Spleen (tissue), 11 donors: ENCODE data around the gene BCAS4. TPM values are rescaled to one million over a fixed set of nuclear protein-coding genes. Genes with fewer than 3 reads are reported as not detected.

Source experiments
- DNase-seq: peaks from one replicate; pipeline ENCODE4 v3.0.0-alpha.2; 2020
- H3K27ac ChIP-seq, 8 donors: fragments of 200-600 bp; sonication (generic) in 7 of 8; 1 replicate in 4 of 8; 2 replicates in 4 of 8; pipeline versions ENCODE4 v1.5.0 to v1.8.0; 2016 to 2021; ENCODE audit warnings: inconsistent platforms in 4 of 8, mild to moderate bottlenecking in 4 of 8, moderate library complexity in 1 of 8
- H3K27me3 ChIP-seq, 7 donors: fragments of 200-600 bp; sonication (generic) in 6 of 7; replicated peaks in 1 of 7; 1 replicate in 4 of 7; 2 replicates in 3 of 7; pipeline versions ENCODE4 v1.5.0 to v1.8.0; 2016 to 2021; ENCODE audit warnings: inconsistent platforms in 3 of 7, mild to moderate bottlenecking in 1 of 7
- H3K36me3 ChIP-seq, 6 donors: fragments of 200-600 bp; sonication (generic) in 5 of 6; 1 replicate in 4 of 6; 2 replicates in 2 of 6; pipeline versions ENCODE4 v1.5.0 to v1.8.0; 2016 to 2021; ENCODE audit warnings: inconsistent platforms in 2 of 6
- H3K4me1 ChIP-seq, 6 donors: fragments of 200-600 bp; sonication (generic) in 5 of 6; 1 replicate in 3 of 6; 2 replicates in 3 of 6; pipeline versions ENCODE4 v1.5.0 to v1.8.0; 2016 to 2021; ENCODE audit warnings: inconsistent platforms in 3 of 6
- H3K4me3 ChIP-seq, 8 donors: fragments of 200-600 bp; sonication (generic) in 7 of 8; 1 replicate in 4 of 8; 2 replicates in 4 of 8; pipeline versions ENCODE4 v1.5.0 to v1.8.0; 2016 to 2021; ENCODE audit warnings: inconsistent platforms in 4 of 8, mild to moderate bottlenecking in 4 of 8, moderate library complexity in 2 of 8
- H3K9me3 ChIP-seq, 8 donors: fragments of 200-600 bp; sonication (generic) in 7 of 8; 1 replicate in 4 of 8; 2 replicates in 4 of 8; pipeline versions ENCODE4 v1.5.0 to v1.8.0; 2016 to 2021; ENCODE audit warnings: inconsistent platforms in 4 of 8
- CTCF ChIP-seq, 11 experiments: fragments of 200-600 bp in 7 of 11; fragments of 450-650 bp in 4 of 11; sonication (generic) in 4 of 11; IDR thresholded peaks in 8 of 11; conservative IDR thresholded peaks in 3 of 11; 1 replicate in 7 of 11; 2 replicates in 4 of 11; pipeline versions ENCODE4 v1.4.0 to v1.8.0; 2016 to 2021; ENCODE audit warnings: antibody characterized with exemption in 11 of 11, inconsistent platforms in 4 of 11, mild to moderate bottlenecking in 1 of 11
- POLR2A ChIP-seq, 3 donors: fragments of 450-650 bp; IDR thresholded peaks; one replicate each; pipeline ENCODE4 v1.5.1; 2017; ENCODE audit warnings: antibody characterized with exemption in 3 of 3, mild to moderate bottlenecking in 1 of 3
- POLR2AphosphoS5 ChIP-seq, 3 donors: sonication (generic); formaldehyde crosslinking; IDR thresholded peaks; one replicate each; pipeline ENCODE4 v1.5.1; 2017; ENCODE audit warnings: antibody characterized with exemption in 3 of 3
- WGBS, 5 donors: extraction: QIAGEN DNeasy Blood & Tissue Kit in 3 of 5; methylation state at CpG; one replicate each; pipeline versions ENCODE4 v1.1.5 to v1.1.7; 2013 to 2018; 5-methylcytosine and 5-hydroxymethylcytosine counted together
- intact Hi-C: fragments of 100-400 bp; cut with DNase I; formaldehyde crosslinking; loops from one replicate; pipeline ENCODE4 v1.15.0; 2023; ENCODE audit warnings: low total_unique reads
- polyA plus RNA-seq, 3 donors: library from polyadenylated mRNA; stranded (reverse); fragments of 200-250 nt; gene quantifications; one replicate each; pipeline ENCODE4 v1.2.1, GENCODE V29; 2013
- total RNA-seq, 7 donors: library from RNA; depleted of rRNA in 3 of 7; stranded (reverse); fragments of >200 nt in 3 of 7; fragmentation: NEBNext Ultra II Directional in 4 of 7; extraction: Animal tissue kit (Norgen Biotek cat#: 25700) in 4 of 7; gene quantifications; one replicate each; pipeline versions ENCODE4 v1.1.0 to v1.2.1, GENCODE V29; 2016 to 2021
- donor health status: healthy with polysubstance abuse.
- donor health status: DM: no; HTN: no; CAD: no; lungs with moderate emphysema.
- donor health status: DM: no; HTN: no; CAD: no.
- donor health status: Bipolar disorder and iron deficiency.
- donor health status: healthy.
- donor health status: DM: no; HTN: no; CAD: no.
- donor health status: DM: yes; HTN: yes; CAD: no.

Gene BCAS4
- total and polyA plus RNA-seq, 10 donors: 11.8 to 33.3 (median 19.7) TPM

DNA sequence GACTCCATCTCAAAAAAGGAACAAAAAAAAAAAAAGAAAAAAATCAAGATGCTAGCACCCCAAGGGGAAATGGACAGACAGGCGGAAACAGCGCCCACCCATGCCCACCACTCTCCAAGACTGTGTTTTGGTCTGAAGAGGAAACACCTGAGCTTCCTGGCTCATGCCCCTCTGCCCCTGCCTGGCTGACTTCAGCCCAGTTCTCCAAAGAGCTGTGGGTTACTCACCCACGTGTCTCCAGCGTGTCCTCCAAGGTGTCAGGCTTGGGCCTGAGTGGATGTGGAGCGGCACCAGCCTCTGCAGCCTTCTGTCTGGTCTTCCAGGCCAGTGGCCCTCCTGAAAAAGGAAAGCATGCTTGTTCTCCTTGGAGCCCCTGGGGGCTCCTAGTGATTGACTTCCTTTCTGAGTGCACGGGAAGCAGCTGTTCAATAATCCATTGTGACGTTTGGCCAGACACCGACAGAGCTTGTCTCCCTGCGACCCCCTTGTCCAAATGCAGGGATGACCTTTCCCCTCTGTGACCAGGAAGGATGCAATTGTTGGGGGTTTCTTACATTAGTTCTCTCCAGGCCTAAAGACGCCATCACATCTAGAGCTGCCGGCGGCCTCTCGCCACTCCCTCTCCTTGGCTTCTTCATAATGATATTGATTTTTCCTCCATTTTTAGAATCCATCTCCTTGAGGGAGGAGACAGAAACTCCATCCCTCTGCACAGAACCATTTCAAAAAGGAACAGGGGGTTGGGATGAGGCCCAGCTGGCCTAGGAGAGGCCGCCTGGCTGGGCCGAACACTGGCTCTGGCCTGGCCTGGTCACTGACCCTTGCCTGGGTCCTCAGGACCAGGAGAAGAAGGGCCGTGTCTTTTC, 77.9 kb downstream of the BCAS4 start:
- TF ChIP-seq POLR2AphosphoS5 (IDR thresholded peaks at IDR 0.05): no peak
- no peak for TF ChIP-seq POLR2A (IDR thresholded peaks at IDR 0.05)
- TF ChIP-seq CTCF (IDR thresholded peaks at IDR 0.05 in 8 of 11, conservative IDR thresholded peaks at IDR 0.05 in 3 of 11): no peak
- peaks cover 0 to 24% (median 0%) of the 10 kb centered on the region in 6 donors for H3K4me1 ChIP-seq
- intact Hi-C loops: no loop called here
- H3K27ac ChIP-seq: peak overlapping the region in 1 of 8 donors; percentile 5
- WGBS, 5 donors: 59 to 69% (median 63%) methylated on average over 16 of the region's 16 CpGs
- no peaks in the 10 kb centered on the region for H3K9me3 ChIP-seq
- DNase-seq: peak; percentile 75
- H3K36me3 ChIP-seq: peaks cover 0 to 35% (median 16%) of the 10 kb centered on the region in 6 donors
- no peaks in the 10 kb centered on the region for H3K27me3 ChIP-seq
- H3K4me3 ChIP-seq: no peak overlapping the region

GRCh38 chr20:50873585-50873984, 78.7 kb downstream of the BCAS4 start:
- H3K27me3 ChIP-seq: no peaks in the 10 kb centered on the region
- peaks cover 0 to 36% (median 16%) of the 10 kb centered on the region in 6 donors for H3K36me3 ChIP-seq
- H3K4me3 ChIP-seq: no peak overlapping the region
- H3K27ac ChIP-seq: no peak overlapping the region
- H3K4me1 ChIP-seq: peaks cover 0 to 24% (median 0%) of the 10 kb centered on the region in 6 donors
- WGBS, 5 donors: 87 to 96% (median 92%) methylated on average over 10 of the region's 10 CpGs
- no peaks in the 10 kb centered on the region for H3K9me3 ChIP-seq
- DNase-seq: peak; percentile 49
- TF ChIP-seq POLR2A (IDR thresholded peaks at IDR 0.05): no peak
- no peak for TF ChIP-seq POLR2AphosphoS5 (IDR thresholded peaks at IDR 0.05)
- no peak for TF ChIP-seq CTCF (IDR thresholded peaks at IDR 0.05 in 8 of 11, conservative IDR thresholded peaks at IDR 0.05 in 3 of 11)
- intact Hi-C loops: no loop called here

DNA sequence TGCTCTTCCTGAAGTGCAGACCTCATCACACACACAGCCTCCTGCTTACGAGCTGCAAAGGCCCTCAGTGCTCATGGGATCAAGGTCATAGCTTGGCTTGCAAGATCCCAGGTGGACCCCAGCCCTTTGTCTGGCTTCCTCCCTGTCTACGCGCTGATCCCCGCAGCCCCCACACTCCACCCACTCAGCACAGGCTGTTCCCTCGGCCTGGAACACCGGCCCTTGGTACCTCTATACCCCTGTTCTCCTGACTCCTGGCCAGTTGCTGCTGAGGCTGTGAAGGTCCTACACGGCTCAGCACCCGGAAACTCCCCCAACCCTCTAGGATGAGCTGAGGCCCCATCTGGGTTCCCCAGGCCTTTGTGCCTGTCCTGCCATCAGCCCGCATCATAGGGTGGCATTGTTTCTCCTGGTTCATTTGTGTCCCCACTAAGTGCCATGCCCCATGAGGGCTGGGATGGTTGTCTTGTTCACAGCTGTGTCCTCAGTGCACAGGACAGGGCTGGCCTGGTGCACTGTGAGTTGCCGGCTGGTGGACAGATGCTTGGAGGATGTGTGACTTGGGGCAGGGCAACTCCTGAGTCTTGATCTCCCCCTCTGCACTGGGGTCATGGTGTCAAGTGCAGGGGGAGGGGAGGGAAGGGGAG, 79.4 kb downstream of the BCAS4 start:
- WGBS, 5 donors: 85 to 98% (median 89%) methylated on average over 10 of the region's 10 CpGs
- no peaks in the 10 kb centered on the region for H3K9me3 ChIP-seq
- intact Hi-C loops: no loop called here
- peaks cover 0 to 42% (median 16%) of the 10 kb centered on the region in 6 donors for H3K36me3 ChIP-seq
- no peak overlapping the region for H3K27ac ChIP-seq
- DNase-seq: peak; percentile 53
- peaks cover 0 to 24% (median 0%) of the 10 kb centered on the region in 6 donors for H3K4me1 ChIP-seq
- TF ChIP-seq POLR2A (IDR thresholded peaks at IDR 0.05): no peak
- peak in 1 of 3 donors; percentile 9 for TF ChIP-seq POLR2AphosphoS5 (IDR thresholded peaks at IDR 0.05)
- no peak for TF ChIP-seq CTCF (IDR thresholded peaks at IDR 0.05 in 8 of 11, conservative IDR thresholded peaks at IDR 0.05 in 3 of 11)
- H3K27me3 ChIP-seq: no peaks in the 10 kb centered on the region
- no peak overlapping the region for H3K4me3 ChIP-seq
